Endometrium (tissue), 2 donors: ENCODE results near the gene DHRS7B.
"Not testable (repeated sequence)": the region's sequence is repeated elsewhere in the genome, so short reads cannot be mapped to it uniquely, and the experiment has no call there.

Experiments used
- FAIRE-seq: peaks from 2 replicates; lab custom pipeline; 2012; peaks lifted over from hg19 to GRCh38; lab: Jason Lieb, UNC
- donor health status: control.
- donor health status: control.

The DHRS7B gene, protein sequence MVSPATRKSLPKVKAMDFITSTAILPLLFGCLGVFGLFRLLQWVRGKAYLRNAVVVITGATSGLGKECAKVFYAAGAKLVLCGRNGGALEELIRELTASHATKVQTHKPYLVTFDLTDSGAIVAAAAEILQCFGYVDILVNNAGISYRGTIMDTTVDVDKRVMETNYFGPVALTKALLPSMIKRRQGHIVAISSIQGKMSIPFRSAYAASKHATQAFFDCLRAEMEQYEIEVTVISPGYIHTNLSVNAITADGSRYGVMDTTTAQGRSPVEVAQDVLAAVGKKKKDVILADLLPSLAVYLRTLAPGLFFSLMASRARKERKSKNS

DNA sequence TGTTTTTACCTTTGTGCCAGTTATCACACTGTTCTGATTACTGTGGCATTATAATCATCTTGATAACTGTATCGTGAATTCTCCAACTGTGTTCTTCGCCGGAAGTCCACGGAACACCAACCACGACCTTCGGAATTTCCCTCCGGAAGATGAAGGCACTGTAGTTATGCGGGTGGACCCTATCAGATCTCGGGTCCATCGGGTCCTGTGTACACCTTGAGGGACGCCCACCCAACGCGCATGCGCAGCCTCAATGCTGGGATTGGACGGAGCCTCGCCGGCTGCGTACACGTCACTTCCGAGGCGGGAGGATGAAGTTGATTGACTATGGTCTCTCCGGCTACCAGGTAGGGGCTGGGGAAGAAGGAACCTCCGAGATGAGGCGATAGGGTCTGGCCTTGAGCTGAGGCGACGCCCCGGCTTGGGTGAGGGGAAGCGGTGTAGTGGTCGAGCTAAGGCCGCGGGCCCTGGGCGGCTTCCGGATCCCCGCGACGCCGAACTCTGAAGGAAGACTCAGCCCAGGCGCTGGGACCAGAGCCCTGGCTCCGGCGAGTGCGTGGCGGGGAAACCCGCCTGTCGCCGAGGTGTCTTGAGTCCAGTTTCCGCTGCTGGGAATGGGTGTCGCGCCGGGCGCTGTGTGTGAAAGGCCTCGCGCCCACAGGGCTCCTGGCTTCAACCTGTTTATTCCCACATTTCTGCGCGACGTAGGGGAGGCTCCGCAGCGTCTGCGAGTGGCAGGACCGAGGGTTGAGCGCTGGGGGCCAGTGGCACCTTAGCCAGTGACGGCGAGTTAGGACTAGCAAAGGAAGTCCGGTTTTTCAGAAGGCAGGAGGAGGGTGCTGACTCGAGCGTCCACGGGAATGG, at the start of gene DHRS7B:
Gene DHRS7B, plus strand, starts transcription at position 320 of the 864 bp plus-strand sequence. Its CDS starts 8 bp downstream, at position 328.
- peak; percentile 21 for FAIRE-seq

DNA sequence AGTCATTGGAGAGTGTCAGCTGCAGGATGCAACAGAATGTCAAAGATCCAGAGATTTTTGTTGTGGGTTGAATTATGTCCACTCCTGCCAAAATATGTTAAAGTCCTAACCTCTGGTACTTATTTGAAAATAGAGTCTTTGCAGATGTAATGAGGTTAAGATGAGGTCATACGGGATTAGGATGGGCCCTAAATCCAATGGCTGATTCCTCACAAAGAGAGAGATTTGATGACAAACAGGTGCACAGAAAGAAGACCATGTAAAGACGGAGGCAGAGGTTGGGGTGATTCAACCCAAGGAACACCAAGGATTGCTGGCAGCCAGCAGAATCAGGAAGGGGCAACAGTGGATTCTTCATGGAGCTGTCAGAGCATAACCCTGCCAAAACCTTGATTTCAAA, 49.5 kb upstream of the DHRS7B start:
- FAIRE-seq: no peak

DNA sequence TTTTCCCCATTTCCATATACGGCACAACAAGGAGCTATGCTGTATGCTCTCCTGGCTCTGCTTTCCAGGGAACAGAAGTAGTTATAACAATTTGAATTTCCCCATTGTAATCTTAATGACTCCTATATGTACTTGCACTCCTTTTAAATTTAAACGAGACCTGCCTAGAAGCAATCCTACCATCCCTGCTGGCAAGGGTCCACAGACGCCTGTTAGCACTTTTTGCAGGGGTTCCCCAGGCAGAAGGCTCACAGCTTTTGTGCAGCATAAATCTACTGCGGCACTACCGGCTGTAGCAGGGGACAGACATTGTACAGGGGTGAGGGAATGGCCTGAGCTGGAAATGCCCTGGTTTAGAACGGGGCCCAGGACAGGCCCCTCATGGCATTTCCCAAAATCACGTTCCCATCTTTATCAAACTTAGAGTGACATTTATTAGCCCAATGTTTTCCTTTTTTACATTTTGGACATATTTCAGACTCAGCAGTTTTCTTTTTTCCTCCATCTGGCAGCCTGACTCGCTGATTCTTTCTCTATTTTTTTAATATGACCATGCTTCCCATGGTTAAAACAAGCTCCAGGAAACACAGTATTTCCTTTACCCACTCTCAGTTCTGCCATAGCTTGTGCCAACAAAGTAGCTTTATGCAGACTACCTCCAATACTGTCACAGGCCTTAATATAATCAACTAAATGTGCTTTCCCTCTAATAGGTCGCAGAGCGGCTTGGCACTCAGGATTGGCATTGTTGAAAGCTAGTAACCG, 48.6 kb upstream of the DHRS7B start:
- no peak for FAIRE-seq

DNA sequence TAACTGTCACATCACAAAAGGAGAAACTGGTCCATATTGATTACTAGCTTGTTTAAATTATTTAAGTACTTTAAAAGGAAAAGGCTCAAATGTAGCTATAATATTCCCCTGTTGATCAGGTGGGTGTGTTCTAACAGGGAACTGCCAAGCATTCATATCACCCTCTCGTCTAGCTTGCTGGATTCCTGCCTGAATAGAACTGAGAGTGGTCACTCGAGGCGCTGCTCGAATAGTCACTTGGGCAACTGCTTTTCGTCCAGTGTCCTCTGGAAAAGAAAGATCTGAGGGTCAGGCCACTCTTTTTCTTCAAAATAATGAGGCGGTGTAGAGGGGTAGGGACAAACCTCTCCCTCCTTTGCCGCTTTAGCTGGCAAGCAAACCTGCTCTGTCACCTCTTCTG, 47.6 kb upstream of the DHRS7B start:
- FAIRE-seq: no peak

DNA sequence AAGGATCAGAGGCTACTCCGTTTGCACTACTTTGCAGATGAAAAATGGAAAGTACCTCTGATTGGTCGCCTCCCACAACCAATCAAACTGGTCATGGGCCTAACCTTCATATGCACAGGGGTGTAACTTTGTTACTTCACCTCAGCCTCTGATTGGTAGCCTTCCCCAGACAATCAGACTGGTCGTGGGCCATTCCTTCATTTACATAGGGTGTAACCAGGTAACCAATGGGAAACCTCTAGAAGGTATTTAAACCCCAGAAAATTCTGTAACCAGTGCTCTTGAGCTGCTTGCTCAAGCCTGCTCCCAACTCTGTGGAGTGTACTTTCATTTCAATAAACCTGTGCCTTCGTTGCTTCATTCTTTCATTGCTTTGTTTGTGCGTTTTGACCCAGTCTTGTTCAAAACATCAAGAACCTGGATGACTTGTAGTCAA, 44.7 kb upstream of the DHRS7B start:
- no peak for FAIRE-seq

DNA sequence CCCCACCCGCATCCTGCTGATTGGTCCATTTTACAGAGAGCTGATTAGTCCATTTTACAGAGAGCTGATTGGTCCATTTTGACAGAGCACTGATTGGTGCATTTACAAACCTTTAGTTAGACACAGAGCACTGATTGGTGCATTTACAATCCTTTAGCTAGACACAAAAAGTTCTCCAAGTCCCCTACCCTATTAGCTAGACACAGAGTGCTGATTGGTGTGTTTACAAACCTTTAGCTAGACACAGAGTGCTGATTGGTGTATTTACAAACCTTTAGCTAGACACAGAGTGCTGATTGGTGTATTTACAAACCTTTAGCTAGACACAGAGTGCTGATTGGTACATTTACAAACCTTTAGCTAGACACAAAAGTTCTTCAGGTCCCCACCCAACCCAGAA, 41.5 kb upstream of the DHRS7B start:
- not testable (repeated sequence) for FAIRE-seq

DNA sequence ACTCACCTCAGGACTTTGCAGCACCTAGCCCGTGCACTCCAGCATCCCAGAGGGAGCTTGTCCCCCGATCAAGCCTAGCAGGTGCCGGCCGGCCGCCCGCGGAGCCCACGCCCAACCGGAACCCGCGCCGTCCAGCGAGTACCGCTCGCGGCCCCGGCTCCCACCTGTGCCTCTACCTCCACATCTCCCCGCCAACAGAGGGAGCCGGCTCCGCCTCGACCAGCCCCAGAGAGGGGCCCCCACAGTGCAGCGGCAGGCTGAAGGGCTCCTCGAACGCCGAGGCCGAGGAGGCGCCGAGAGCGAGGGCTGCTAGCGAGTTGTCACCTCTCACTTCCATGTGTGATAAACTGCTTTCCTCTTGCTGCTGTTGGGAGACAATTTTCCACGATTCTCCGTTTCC, 41.1 kb upstream of the DHRS7B start:
- no peak for FAIRE-seq

DNA sequence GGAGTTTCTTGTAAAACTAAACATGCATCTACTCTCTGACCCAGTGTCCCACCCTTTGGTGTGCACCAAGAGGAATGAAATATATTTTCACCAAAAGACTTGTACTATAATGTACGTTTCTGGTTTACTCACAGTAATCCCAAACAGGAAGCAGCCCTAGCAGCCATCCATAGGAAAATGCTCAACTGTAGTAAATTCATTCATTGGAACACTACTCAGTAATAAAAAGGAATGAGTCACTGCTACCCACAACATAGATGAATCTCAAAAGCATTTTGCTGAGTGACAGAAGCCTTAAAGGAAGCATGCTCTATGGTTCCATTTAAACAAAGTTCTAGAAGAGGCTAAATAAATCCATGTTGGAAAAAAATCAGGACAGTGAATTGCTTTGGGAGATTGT, 37.6 kb upstream of the DHRS7B start:
- no peak for FAIRE-seq

DNA sequence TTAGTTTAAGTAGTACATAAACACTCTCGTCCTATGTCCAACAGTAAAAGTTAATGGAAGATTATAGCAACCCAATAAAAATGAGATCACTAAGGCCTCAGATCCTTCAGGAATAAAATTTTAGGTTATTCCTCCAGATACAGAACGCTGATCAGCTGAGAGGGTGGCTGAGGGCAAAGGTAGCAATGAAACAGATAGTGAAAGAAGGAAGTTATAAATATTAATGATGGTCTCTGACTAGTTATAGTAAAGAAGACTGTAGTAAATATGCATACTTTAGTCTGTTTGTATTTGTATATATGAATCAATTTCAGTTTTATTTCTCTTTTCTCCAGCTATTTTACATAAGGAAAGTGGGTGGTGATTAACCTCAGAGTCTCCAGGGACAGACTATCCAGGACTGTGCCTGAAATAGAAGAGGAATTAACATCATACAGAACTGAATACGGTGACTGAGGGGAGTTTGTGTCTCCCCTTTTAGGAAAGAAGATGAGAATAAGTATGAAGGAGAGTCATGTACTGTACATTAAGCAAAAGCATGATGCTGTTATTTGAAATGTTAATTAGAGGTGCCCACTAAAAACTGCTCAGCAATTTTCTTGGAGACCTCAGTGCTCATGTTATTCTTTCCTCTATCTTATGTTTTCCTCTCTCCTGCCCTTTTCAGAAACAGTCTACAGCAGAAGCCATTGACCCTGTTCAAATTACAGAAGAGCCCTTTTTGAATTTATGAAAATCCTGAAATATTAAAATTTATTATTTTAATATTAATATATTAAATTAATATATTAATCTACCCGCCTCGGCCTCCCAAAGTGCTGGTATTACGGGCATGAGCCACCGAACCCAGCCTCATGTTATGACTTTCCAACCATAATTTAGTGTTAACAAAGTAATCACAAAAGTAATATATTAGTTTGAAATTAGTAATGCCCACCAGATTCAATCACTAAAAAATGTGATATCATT, 36.5 kb upstream of the DHRS7B start:
- no peak for FAIRE-seq

DNA sequence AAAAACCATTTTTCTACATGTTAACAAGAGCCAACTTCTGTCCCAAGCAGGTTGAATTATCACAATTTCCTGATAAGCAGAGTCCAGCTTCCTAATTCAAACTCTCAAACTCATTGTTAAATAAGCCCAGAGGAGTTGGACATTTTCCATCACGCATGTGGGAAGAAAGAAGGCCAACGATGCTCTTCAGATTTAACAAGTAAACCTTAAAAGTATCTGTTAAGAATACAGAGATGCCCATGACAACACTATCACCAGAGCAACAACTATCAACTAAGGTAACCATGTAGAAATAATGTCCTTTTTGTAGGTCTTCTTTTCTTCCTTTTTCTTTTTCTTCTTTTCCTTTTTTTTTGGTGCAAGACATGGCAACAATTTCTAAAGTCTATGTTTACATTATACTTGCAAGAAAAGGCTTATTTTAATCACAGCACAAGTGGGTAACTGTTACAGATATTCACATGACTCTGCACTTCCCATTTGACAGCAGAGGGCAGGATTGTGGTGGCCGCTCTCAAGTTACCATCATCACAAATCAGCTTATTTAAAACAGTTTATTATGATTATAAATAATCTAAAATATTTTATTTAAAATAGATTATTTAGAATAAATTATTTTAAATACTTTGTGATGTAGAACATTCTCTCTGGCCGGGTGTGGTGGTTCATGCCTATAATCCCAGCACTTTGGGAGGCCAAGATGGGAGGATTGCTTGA, 35.7 kb upstream of the DHRS7B start:
- no peak for FAIRE-seq

DNA sequence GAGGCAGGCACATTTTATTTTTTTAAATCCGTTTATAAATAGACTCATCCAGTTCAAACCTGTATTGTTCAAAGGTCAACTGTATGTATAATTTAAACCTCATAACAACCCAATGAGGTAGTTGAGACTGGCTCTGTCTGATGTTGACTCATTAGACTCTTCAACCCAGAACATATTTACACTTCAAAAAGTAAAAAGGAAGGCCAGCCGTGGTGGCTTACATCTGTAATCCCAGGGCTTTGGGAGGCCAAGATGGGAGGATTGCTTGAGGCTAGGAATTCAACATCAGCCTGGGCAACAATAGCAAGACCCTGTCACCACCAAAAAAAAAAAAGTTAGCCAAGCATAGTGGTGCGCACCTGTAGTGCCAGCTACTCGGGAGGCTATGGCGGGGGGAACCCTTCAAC, 32.5 kb upstream of the DHRS7B start:
- FAIRE-seq: no peak

DNA sequence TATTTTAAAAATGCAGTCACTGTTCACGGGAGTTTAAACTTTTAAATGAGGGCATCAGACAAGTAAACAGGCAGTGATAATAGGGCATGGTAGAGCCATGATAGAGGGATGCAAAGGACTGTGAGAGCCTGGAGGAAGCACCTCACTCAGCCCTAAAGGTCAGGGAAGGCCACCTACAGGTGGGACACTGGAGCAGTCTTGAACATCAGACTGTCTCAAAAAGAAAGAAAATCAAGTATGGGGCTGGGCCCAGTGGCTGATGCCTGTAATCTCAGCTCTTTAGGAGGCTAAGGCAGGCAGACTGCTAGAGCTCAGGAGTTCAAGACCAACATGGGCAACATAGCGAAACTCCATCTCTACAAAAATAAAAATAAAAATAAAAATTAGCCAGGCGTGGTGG, 31.0 kb upstream of the DHRS7B start:
- no peak for FAIRE-seq

DNA sequence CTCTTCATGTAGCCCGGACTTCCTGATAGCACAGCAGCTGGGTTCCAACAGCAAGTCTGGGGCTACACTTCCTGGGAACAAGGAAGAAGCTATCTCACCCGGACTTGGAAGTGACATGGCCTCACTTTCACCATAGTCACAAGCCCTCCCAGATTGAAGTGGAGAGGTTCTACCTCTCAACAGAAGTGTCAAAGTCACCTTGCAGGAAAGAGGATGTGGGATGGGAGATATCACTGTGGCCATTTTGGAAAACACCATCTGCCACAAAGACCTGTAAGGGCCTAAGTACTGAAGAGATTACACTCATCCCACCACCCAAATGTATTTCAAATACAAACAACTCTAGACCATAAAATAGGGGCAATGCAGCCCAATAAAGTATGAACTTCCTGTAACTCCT, 29.9 kb upstream of the DHRS7B start:
- no peak for FAIRE-seq

DNA sequence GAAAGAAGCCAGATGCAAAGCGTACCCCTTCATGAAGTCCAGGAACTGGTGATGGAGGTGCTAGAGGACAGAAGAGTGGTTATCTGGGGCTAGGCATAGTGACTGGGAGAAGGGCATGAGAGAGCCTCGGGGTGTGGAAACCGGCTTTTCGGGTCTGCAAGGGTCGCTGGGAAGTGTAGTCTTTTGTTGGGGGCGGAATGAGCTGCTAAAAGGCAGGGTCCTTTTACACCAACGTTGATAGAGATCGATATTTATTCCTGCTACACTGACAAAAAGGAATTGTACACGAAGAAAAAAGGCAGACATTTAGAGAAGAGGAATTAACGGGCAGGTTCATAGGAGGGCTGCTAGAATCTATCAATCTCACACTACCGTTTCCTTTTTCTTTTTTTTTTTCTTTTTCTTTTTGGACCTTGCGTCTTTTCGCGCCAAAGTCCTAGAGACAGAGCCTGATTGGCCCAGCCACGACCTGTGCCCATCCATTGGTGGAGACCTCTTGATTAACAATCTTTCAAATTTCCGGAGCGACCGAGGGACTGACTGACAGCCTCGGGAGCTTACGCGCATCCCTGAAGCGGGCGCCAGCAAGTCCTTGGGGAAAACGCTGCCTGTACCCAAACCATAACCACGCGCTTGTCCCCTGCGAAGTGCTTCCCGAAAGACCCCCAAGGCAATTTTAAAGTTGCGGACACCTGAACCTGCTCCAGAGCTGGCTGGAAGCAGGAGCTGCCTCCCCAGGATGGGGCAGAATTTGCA, 27.7 kb upstream of the DHRS7B start:
- peak; percentile 4 for FAIRE-seq

DNA sequence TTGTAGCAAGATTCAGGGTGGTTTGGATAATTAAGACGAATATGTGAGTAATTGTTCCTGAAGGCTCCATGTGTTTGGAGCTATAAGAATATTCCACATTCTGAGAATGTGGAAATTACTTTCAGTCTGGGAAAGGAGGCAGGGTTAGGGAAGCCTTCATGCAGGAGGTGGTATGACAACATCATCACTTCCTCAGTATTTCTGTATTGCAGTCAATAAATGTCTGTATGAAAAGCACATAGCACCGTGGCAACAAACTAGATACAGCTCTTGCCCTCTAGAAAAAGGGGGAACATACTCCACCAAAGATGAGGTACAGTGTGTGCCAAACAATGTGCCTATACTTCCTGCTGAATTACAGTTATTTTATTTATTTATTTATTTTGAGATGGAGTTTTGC, 26.1 kb upstream of the DHRS7B start:
- FAIRE-seq: no peak

DNA sequence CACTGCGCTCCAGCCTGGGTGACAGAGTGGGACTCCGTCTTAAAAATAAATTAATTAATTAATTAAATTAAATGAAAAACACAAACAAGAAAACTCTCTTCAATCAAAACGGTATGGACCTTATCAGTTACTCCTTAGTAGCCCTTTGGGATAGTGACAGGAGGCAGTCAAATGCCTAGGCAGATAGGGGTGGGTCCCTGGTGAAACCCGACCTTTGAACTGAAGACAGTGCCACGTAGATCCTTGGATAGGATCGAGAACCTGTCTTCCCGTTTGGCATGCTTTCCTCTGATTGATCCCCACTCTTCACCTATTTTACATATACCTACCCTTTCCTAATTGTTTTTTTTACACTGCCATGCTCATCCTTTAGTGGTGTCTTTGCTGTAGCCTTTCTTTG, 22.2 kb upstream of the DHRS7B start:
- no peak for FAIRE-seq

DNA sequence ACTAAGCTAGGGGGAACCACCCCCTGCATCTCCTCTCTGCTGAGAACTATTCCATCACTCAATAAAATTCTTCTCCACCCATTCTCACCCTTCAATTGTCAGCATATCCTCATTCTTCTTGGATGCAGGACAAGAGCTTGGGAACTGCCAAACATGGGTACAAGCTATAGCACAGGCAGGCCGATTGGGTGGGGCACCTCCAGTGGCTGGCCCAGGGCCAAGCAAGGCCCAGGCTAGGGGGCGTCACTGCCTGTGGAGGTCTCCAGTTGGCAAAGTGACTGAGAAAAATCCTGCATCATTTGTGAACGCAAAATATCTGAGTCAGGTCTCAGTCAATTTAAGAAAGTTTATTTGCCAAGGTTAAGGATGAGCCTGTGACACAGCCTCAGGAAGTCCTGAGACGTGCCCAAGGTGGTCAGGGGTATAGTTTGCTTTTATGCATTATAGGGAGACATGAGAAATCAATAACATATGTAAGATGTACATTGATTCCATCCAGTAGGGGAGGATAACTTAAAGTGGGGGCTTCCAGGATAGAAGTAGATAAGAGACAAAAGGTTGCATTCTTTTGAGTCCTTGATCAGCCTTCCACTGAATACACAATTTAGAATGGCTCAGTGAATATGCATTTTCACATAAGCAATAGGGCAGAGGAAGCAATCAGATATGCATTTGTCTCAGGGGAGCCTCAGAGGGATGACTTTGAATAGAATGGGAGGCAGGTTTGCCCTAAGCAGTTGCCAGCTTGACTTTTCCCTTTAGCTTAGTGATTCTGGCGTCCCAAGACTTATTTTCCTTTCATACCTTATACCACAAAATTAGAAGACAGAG, 21.5 kb upstream of the DHRS7B start:
- no peak for FAIRE-seq

DNA sequence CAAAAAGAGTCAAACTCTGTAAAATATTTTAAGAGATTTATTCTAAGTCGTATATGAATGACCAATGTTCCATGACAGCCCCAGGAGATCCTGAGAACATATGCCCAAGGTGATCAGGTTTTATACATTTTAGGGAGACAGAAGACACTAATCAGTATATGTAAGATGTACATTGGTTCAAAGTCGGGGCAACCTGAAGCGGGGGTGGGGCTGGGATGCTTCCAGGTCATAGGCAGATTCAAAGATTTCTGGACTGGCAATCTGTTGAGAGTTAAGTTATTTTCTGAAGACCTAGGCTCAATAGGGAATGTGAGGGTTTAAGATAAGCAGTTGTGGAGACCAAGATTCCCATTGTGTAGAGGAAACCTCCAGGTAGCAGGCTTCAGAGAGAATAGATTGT, 20.4 kb upstream of the DHRS7B start:
- no peak for FAIRE-seq

DNA sequence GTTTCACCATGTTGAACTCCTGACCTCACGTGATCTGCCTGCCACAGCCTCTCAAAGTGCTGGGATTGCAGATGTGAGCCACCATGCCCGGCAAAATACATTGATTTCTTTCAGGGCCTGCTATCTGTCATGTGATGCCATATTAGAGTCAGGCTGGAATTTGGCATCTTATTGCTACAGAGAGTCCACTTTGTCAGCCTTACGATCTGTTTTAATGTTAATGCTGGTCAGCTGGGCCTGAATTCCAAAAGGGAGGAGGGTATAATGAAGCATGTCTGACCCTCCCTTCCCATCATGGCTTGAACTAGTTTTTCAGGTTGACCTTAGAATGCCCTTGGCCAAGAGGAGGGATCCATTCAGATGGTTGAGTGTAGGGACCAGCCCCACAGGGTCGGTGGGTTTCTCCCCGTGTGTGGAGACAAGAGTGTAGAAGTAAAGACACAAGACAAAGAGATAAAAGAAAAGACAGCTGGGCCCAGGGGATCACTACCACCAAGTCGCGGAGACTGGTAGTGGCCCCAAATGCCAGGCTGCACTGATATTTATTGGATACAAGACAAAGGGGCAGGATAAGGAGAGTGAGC, 19.6 kb upstream of the DHRS7B start:
- FAIRE-seq: not testable (repeated sequence)
